Sigmoid colon (tissue), 4 donors: ENCODE results near the gene RPS16.

Experiments used
- POLR2A ChIP-seq, 2 donors: fragments of 450-650 bp; IDR thresholded peaks; one replicate each; pipeline ENCODE4 v1.6.1; 2016; ENCODE audit warnings: antibody characterized with exemption in 2 of 2, mild to moderate bottlenecking in 2 of 2, moderate library complexity in 2 of 2
- POLR2AphosphoS5 ChIP-seq, 4 donors: sonication (generic); formaldehyde crosslinking; IDR thresholded peaks; one replicate each; pipeline ENCODE4 v1.6.1; 2017; ENCODE audit warnings: antibody characterized with exemption in 4 of 4
- TF ChIP-seq, protein P1 (sequence below), 4 experiments: fragments of 450-650 bp in 3 of 4; fragments of 200-600 bp in 1 of 4; IDR thresholded peaks; one replicate each; pipeline ENCODE4 v1.5.1; 2016 to 2019; ENCODE audit warnings: antibody characterized with exemption in 4 of 4, mild to moderate bottlenecking in 3 of 4, moderate library complexity in 2 of 4

DNA sequence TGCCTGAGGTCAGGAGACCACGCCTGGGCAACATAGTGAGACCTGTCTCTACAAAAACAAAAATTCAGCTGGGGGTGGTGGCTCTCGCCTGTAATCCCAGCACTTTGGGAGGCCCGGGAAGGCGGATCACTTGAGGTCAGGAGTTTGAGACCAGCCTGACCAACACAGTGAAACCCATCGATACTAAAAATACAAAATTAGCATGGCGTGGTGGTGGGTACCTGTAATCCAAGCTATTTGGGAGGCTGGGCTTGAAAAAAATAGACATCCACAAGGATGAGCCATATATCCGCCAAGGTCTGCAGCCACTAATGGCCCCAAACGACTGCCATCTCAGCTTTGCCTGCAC, 3.1 kb downstream of the RPS16 start:
- TF ChIP-seq, protein P1, sequence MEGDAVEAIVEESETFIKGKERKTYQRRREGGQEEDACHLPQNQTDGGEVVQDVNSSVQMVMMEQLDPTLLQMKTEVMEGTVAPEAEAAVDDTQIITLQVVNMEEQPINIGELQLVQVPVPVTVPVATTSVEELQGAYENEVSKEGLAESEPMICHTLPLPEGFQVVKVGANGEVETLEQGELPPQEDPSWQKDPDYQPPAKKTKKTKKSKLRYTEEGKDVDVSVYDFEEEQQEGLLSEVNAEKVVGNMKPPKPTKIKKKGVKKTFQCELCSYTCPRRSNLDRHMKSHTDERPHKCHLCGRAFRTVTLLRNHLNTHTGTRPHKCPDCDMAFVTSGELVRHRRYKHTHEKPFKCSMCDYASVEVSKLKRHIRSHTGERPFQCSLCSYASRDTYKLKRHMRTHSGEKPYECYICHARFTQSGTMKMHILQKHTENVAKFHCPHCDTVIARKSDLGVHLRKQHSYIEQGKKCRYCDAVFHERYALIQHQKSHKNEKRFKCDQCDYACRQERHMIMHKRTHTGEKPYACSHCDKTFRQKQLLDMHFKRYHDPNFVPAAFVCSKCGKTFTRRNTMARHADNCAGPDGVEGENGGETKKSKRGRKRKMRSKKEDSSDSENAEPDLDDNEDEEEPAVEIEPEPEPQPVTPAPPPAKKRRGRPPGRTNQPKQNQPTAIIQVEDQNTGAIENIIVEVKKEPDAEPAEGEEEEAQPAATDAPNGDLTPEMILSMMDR (IDR thresholded peaks at IDR 0.05) = no peak
- TF ChIP-seq POLR2A (IDR thresholded peaks at IDR 0.05) = no peak
- TF ChIP-seq POLR2AphosphoS5 (IDR thresholded peaks at IDR 0.05) = no peak
